Ectodermal cell (in vitro differentiated cells): ENCODE data around the gene KIF16B. TPM values are rescaled to one million over a fixed set of nuclear protein-coding genes. Genes with fewer than 3 reads are reported as not detected.

Experiments used
- H3K27ac ChIP-seq: 2 replicates; pipeline ENCODE4 v1.7.0; 2013; ENCODE audit warnings: mild to moderate bottlenecking, low read depth, low read length; ENCODE audit not compliant: insufficient read depth, poor library complexity, severe bottlenecking
- H3K27me3 ChIP-seq: 2 replicates; pipeline ENCODE4 v1.7.0; 2013; ENCODE audit warnings: mild to moderate bottlenecking, low read length; ENCODE audit not compliant: insufficient read depth, control insufficient read depth, poor library complexity, severe bottlenecking
- H3K36me3 ChIP-seq: one replicate; pipeline ENCODE4 v1.7.0; 2013; ENCODE audit warnings: low read length; ENCODE audit not compliant: control insufficient read depth, insufficient read depth
- H3K4me1 ChIP-seq: one replicate; pipeline ENCODE4 v1.7.0; 2013; ENCODE audit warnings: low read length; ENCODE audit not compliant: control insufficient read depth, insufficient read depth
- H3K4me3 ChIP-seq: 2 replicates; pipeline ENCODE4 v1.7.0; 2013; ENCODE audit warnings: low read depth, low read length, control low read depth; ENCODE audit not compliant: insufficient read depth
- H3K9me3 ChIP-seq: 2 replicates; pipeline ENCODE4 v1.7.0; 2013; ENCODE audit warnings: mild to moderate bottlenecking, low read length, moderate library complexity; ENCODE audit not compliant: control insufficient read depth
- WGBS, 2 experiments: methylation state at CpG; one replicate each; pipeline ENCODE4 v1.1.7; 2013; ENCODE audit warnings: missing lambda C conversion rate in 2 of 2; 5-methylcytosine and 5-hydroxymethylcytosine counted together
- polyA plus RNA-seq, 4 experiments: library from polyadenylated mRNA; stranded (reverse); fragments of 50-300 nt; gene quantifications; one replicate each; pipeline ENCODE4 v1.2.3, GENCODE V29; 2013

Gene KIF16B, protein sequence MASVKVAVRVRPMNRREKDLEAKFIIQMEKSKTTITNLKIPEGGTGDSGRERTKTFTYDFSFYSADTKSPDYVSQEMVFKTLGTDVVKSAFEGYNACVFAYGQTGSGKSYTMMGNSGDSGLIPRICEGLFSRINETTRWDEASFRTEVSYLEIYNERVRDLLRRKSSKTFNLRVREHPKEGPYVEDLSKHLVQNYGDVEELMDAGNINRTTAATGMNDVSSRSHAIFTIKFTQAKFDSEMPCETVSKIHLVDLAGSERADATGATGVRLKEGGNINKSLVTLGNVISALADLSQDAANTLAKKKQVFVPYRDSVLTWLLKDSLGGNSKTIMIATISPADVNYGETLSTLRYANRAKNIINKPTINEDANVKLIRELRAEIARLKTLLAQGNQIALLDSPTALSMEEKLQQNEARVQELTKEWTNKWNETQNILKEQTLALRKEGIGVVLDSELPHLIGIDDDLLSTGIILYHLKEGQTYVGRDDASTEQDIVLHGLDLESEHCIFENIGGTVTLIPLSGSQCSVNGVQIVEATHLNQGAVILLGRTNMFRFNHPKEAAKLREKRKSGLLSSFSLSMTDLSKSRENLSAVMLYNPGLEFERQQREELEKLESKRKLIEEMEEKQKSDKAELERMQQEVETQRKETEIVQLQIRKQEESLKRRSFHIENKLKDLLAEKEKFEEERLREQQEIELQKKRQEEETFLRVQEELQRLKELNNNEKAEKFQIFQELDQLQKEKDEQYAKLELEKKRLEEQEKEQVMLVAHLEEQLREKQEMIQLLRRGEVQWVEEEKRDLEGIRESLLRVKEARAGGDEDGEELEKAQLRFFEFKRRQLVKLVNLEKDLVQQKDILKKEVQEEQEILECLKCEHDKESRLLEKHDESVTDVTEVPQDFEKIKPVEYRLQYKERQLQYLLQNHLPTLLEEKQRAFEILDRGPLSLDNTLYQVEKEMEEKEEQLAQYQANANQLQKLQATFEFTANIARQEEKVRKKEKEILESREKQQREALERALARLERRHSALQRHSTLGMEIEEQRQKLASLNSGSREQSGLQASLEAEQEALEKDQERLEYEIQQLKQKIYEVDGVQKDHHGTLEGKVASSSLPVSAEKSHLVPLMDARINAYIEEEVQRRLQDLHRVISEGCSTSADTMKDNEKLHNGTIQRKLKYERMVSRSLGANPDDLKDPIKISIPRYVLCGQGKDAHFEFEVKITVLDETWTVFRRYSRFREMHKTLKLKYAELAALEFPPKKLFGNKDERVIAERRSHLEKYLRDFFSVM (N-terminal part only)
- 10.1 TPM for polyA plus RNA-seq (2013, experiment 1 of 4)
- polyA plus RNA-seq (2013, experiment 2 of 4) = 10.1 TPM
- polyA plus RNA-seq (2013, experiment 3 of 4) = 9.6 TPM
- polyA plus RNA-seq (2013, experiment 4 of 4) = 9.1 TPM

DNA sequence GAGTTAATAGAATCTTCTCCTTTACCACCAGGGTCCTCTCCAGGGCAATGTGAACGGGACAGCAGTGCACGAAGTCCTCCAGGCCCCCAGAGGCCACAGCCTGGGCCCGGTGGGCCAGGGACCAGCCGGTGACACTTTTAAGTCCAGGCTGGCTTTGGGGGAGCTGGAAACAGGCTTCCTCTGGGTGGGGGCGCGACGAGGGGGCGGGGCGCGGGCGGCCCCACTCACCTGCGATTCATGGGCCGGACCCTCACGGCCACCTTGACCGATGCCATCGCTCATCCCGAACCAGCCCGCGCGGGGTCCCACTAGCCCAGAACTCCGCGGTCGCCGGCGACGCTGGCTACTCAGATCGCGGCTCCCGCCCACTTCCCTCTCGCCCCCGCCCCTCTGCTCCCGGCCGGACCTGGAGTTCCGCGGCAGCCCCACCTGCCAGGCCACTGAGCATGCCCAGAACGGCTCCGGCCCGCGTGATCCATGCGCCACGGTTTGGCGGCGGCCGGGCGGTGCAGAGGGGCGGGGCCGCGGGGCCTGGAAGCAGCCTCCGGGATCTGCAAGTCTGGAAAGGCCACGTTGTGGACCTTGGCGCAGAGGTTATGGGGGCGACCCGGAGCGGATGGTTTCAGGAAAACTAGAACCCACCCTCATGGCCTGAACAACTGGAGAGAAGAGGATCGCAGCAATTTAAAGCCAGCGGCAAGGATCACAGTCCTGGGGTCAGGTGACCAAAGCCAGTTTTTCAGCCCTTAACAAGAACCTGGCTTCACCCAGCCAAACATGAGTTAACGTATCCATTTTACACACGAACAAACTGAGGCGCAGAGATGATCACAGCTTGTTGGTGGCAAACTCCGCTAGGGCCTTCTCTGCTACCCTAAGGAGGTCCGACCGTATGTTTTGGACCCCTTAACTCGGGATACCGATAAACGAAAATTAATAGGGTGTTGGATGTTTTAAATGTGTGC, at the start of gene KIF16B:
TSS of gene KIF16B (minus strand) at position 448 of the 965 bp plus-strand sequence. CDS start at position 275, 173 bp downstream.
- no peaks in the 10 kb centered on the region for H3K27me3 ChIP-seq
- H3K9me3 ChIP-seq = no peaks in the 10 kb centered on the region
- no peak within 1 kb of the TSS for H3K27ac ChIP-seq
- H3K36me3 ChIP-seq = no peaks in the 10 kb centered on the region
- H3K4me3 ChIP-seq = peak within 1 kb of the TSS; percentile 66
- peaks cover 15% of the 10 kb centered on the region for H3K4me1 ChIP-seq
- 13 to 14% methylated on average over 65 of the region's 65 CpGs for WGBS, 2 experiments

DNA sequence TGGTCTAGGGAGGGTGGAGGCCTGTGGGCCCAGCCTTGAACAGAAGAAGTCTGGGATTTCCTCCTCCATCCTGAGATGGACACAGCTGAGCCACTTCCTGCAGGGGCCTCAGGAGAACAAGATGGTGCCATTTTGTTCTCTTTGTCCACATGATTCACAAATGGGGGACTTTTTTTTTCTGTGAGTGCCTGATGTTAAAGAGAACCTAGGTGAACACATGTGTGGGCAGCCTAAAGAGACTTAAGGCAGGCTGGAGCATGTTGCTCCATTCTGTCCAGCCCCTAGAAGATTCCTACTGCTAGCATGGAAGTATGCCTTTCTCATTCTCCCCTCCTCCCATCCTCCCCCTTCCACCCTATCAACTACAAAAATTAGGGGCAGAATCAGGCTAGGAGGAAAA, 49.3 kb upstream of the KIF16B start:
- Histone ChIP-seq H3K9me3 (no peaks in the 10 kb centered on the region), H3K4me1 (no peaks in the 10 kb centered on the region), H3K36me3 (no peaks in the 10 kb centered on the region), H3K27me3 (no peaks in the 10 kb centered on the region), H3K4me3 (no peak overlapping the region), H3K27ac (no peak overlapping the region)

DNA sequence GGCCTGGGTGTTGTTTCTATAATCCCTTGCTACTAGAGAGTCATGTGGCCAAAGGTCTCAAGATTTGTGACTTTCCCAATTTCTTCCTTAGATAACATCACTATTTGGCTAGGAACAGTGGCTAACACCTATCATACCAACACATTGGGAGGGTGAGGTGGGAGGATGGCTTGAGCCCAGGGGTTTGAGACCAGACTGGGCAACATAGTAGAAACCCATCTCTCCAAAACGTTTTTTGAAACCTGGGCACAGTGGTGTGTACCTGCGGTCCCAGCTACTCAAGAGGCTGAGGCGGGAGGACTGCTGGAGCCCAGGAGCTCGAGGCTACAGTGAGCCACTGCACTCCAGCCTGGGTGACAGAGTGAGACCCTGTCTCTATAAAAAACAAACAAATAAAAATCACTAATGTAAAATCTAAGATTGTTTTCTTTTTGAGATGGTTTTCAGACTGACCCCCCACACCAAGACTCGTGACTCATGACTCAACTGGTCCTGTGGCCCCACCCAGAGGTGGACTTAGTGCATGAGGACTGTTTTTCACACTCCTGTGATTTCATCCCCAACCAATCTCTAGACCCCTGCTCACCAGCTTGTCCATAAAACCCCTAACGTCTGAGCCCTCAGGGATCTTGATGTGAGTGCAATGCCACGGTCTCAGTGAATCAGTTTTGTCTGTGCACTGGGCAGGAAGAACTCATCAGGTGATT, 48.3 kb upstream of the KIF16B start:
- H3K27me3 ChIP-seq = no peaks in the 10 kb centered on the region
- no peaks in the 10 kb centered on the region for H3K36me3 ChIP-seq
- no peak overlapping the region for H3K27ac ChIP-seq
- no peaks in the 10 kb centered on the region for H3K4me1 ChIP-seq
- no peaks in the 10 kb centered on the region for H3K9me3 ChIP-seq
- 88 to 90% methylated on average over 7 of the region's 7 CpGs for WGBS, 2 experiments
- no peak overlapping the region for H3K4me3 ChIP-seq

DNA sequence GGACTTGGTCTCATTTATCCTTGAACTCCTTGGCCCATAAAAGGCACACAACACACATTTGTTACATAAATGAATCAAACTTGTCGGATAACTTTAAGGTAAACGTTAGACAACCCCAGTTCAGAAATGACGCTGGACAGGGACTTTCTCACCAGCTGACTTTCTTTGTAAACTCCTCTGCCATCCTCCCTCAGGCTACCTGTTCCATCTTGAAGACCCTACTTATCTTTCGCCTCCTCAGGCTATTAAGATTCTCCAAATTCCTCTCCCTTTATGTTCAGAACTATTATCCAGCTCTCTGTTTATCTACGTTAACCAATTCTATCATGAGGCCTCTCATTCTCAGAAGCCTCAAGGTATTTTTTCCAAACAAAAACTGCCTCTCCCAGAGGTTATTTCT, 47.7 kb upstream of the KIF16B start:
- Histone ChIP-seq H3K27me3 (no peaks in the 10 kb centered on the region), H3K27ac (no peak overlapping the region), H3K4me3 (no peak overlapping the region), H3K4me1 (no peaks in the 10 kb centered on the region), H3K9me3 (no peaks in the 10 kb centered on the region), H3K36me3 (no peaks in the 10 kb centered on the region)
- 93 to 94% methylated on average over 5 of the region's 5 CpGs for WGBS, 2 experiments

GRCh38 chr20:16619953-16620352, 46.7 kb upstream of the KIF16B start:
- no peak overlapping the region for H3K4me3 ChIP-seq
- WGBS, 2 experiments = 100% methylated on average over 1 of the region's 1 CpG; no CpG with 5 or more reads in 1 of the 2 experiments

GRCh38 chr20:16617056-16617455, 43.8 kb upstream of the KIF16B start:
- Histone ChIP-seq H3K4me1 (no peaks in the 10 kb centered on the region), H3K4me3 (no peak overlapping the region), H3K9me3 (no peaks in the 10 kb centered on the region), H3K27me3 (no peaks in the 10 kb centered on the region), H3K36me3 (no peaks in the 10 kb centered on the region), H3K27ac (no peak overlapping the region)
- 90 to 93% methylated on average over 2 of the region's 2 CpGs for WGBS, 2 experiments

More at GRCh38 chr20:16619953-16620352, 46.7 kb upstream of the KIF16B start:
- no peaks in the 10 kb centered on the region for H3K4me1 ChIP-seq
- H3K27me3 ChIP-seq = no peaks in the 10 kb centered on the region
- H3K9me3 ChIP-seq = no peaks in the 10 kb centered on the region
- no peak overlapping the region for H3K27ac ChIP-seq
- H3K36me3 ChIP-seq = no peaks in the 10 kb centered on the region

GRCh38 chr20:16616317-16616716, 43.1 kb upstream of the KIF16B start:
- H3K27ac ChIP-seq = no peak overlapping the region
- H3K27me3 ChIP-seq = no peaks in the 10 kb centered on the region
- 100% methylated on average over 1 of the region's 2 CpGs; no CpG with 5 or more reads in 1 of the 2 experiments for WGBS, 2 experiments
- no peaks in the 10 kb centered on the region for H3K36me3 ChIP-seq
- H3K4me1 ChIP-seq = no peaks in the 10 kb centered on the region
- no peaks in the 10 kb centered on the region for H3K9me3 ChIP-seq
- no peak overlapping the region for H3K4me3 ChIP-seq

- Histone ChIP-seq H3K36me3 (no peaks in the 10 kb centered on the region), H3K27ac (no peak overlapping the region), H3K4me1 (no peaks in the 10 kb centered on the region), H3K27me3 (no peaks in the 10 kb centered on the region), H3K9me3 (no peaks in the 10 kb centered on the region), H3K4me3 (no peak overlapping the region)
- 83 to 87% methylated on average over 7 of the region's 7 CpGs for WGBS, 2 experiments
Measured at GRCh38 chr20:16615199-16615598, 42.0 kb upstream of the KIF16B start.
